ENCODE data around the gene GNB4. TPM values are rescaled to one million over a fixed set of nuclear protein-coding genes. Genes with fewer than 3 reads are reported as not detected.

Gene GNB4
- 38.1 and 57.0 TPM in 2 replicates for total RNA-seq (2014; rRNA removed; shearing (Covaris generic))

DNA sequence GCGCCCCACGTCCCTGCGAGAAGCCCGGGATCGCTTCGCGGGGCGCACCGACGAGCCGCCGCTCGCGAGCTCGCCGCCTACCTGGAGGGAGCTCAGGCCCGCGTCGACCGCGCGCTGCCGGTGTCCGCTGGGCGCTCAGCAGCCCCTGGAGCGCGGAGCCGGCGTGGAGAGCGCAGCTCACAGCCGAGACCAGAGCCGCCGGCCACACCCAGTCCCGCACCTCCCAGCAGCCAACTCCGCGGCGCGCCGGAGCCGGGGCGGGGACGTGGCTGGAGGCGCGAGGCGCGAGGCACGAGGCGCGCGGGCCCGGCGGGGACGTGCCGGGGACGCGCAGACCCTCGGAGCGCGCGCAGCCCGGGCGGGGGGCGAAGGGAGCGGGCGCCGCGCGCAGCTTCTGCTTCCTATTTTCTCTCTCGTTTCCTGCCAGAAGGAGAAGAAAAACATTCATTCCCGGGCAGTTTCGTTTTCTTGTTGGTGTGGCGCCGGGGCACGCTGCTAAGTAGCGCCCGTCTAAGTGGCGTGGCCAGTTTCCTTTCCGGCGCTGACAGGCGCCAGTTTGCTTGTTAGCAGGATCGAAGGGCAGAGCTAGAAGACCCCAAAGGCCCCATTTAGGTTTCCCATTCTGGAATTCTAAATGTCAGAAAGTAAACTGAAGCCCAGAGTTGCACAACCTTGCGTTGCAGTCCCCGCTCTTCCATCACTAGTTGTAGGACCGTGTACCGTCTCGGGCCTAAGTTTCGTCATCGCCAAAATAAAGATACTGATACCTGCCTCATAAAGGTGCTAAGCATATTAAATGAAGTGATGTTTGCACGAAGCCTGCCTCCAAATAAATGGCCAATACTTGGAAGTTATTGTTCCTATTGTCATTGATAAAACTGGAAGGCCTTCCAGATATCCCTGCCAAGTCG, at the start of gene GNB4:
TSS of gene GNB4 (minus strand) at position 206 of the 911 bp plus-strand sequence. CDS start 25,270 bp downstream, outside the sequence.
- peak; percentile 90 for DNase-seq (ENCODE audit: low read depth)

GRCh38 chr3:179495483-179495882, 44.2 kb upstream of the GNB4 start:
- no peak for DNase-seq (ENCODE audit: low read depth)

GRCh38 chr3:179493260-179493659, 42.0 kb upstream of the GNB4 start:
- DNase-seq (ENCODE audit: low read depth), result no peak

GRCh38 chr3:179488213-179488612, 36.9 kb upstream of the GNB4 start:
- no peak for DNase-seq (ENCODE audit: low read depth)

GRCh38 chr3:179486806-179487205, 35.5 kb upstream of the GNB4 start:
- DNase-seq (ENCODE audit: low read depth), result no peak

GRCh38 chr3:179482857-179483256, 31.6 kb upstream of the GNB4 start:
- no peak for DNase-seq (ENCODE audit: low read depth)

GRCh38 chr3:179476215-179476614, 24.9 kb upstream of the GNB4 start:
- no peak for DNase-seq (ENCODE audit: low read depth)

DNA sequence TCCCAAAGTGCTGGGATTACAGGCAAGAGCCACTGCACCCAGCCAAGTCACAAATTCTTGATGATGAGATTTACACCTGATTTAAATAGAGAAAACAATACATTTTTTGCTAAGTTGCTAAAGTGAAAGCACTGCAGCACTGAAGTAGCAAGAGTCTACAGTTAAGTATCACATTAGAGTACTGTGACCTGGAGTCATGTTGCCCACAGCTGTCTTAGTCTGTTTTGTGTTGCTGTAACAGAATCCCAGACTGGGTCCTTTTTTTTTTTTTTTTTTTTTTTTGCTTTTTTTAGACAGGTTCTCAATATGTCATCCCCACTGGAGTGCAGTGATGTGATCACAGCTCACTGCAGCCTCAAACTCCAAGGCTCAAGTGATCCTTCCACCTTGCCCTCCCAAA, 23.2 kb upstream of the GNB4 start:
- DNase-seq (ENCODE audit: low read depth), result peak; percentile 37

DNA sequence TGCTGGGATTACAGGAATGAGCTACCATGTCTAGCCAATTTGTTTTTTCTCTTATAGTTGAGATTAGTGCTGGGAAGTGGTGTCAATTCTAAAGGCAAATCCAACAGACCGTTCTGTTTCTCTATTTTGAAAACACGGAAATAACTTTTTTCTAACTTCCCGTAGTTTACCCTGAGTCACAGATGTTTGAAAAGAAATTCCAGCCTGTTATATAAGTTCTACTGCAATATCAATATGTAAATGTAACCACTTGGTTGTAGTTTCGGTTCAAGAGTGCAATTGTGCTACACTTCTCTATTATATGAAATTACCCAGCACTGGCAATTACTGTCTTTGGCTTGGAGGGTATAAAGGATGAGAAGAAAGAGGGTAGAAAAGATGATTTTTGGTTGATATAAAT, 22.3 kb upstream of the GNB4 start:
- DNase-seq (ENCODE audit: low read depth), result no peak

DNA sequence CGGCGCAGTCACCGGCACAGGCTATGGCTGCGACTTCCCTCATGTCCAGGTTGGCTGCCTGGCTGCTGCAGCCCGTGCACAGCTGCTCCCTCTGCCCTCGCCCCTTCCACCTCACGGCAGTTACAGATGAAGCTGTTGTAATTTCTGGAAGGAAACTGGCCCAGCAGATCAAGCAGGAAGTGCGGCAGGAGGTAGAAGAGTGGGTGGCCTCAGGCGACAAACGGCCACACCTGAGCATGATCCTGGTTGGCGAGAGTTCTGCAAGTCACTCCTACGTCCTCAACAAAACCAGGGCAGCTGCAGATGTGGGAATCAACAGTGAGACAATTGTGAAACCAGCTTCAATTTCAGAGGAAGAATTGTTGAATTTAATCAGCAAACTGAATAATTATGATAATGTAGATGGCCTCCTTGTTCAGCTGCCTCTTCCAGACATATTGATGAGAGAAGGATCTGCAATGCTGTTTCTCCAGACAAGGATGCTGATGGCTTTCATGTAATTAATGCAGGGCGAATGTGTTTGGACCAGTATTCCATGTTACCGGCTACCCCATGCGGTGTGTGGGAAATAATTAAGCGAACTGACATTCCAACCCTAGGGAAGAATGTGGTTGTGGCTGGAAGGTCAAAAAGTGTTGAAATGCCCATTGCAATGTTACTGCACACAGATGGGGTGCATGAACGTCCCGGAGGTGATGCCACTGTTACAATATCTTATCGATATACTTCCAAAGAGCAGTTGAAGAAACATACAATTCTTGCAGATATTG, 13.2 kb upstream of the GNB4 start:
- no peak for DNase-seq (ENCODE audit: low read depth)

GRCh38 chr3:179463319-179463718, 12.0 kb upstream of the GNB4 start:
- no peak for DNase-seq (ENCODE audit: low read depth)

GRCh38 chr3:179460260-179460659, 9.0 kb upstream of the GNB4 start:
- DNase-seq (ENCODE audit: low read depth), result no peak

- DNase-seq (ENCODE audit: low read depth), result no peak
These were observed 4.7 kb upstream of the GNB4 start for GRCh38 chr3:179455954-179456353.

GRCh38 chr3:179454887-179455286, 3.6 kb upstream of the GNB4 start:
- peak; percentile 33 for DNase-seq (ENCODE audit: low read depth)

DNA sequence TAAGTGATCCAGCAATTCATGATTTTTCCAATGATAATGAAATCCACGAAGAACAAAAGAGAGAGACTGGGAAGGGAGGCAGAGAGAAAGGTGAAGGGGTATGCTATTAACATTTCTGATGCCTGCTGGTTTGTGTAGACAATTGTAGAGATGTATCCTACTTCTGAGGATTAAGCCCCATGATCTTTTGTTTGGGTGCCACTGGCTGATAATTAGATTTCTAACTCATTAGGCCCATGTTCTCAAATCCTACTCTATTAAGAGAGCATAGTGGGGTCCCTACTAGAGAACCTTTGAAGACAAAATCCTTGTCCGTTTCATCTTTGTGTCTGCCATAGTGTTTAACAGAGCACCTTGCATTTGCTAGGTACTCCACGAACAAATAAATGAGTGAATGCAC, 2.7 kb upstream of the GNB4 start:
- DNase-seq (ENCODE audit: low read depth), result no peak

- DNase-seq (ENCODE audit: low read depth), result no peak
These were observed 1.6 kb upstream of the GNB4 start for GRCh38 chr3:179452872-179453271.

DNA sequence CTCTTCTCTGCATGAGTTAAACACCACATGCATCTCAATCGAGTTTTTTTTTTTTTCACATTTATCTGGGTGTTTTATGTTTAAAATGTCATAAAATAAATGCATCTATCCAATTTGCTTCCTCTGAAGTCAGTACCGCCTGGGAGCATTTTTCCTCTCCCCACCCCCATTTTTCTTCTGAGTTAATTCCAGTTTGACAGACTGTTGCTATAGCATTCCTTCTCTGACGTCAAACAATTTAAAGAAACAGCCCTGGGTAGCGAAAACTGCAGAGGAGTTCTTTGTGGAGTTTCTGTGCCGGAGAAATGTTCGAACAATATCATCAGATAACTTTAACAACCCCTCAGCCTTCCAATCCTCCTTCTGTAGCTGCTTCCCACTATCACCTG, 900 bp upstream of the GNB4 start:
- peak; percentile 25 for DNase-seq (ENCODE audit: low read depth)

DNA sequence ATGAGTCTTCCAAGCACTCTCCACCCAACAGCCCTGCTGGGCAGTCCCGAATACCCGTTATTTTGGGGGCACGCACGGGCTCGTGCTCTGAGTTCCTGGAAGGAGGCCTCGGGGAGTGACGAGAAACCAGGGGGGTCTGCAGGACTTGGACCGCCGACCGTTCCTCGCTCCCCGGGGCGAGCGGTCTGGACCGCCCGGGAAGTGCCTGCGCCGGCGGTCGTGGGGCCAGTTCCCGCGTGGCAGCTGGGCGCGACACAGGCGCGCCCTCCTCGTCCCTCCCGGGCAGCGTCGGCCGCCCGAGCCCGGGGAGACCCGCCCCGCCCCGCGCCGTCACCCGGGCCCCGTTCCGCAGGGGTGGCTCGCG, 387 bp downstream of the GNB4 start:
- DNase-seq (ENCODE audit: low read depth), result peak; percentile 55

- peak; percentile 50 for DNase-seq (ENCODE audit: low read depth)
These were observed 989 bp downstream of the GNB4 start for GRCh38 chr3:179450261-179450701.

GRCh38 chr3:179449636-179450035, 1.6 kb downstream of the GNB4 start:
- no peak for DNase-seq (ENCODE audit: low read depth)

GRCh38 chr3:179447251-179447650, 4.0 kb downstream of the GNB4 start:
- no peak for DNase-seq (ENCODE audit: low read depth)

DNA sequence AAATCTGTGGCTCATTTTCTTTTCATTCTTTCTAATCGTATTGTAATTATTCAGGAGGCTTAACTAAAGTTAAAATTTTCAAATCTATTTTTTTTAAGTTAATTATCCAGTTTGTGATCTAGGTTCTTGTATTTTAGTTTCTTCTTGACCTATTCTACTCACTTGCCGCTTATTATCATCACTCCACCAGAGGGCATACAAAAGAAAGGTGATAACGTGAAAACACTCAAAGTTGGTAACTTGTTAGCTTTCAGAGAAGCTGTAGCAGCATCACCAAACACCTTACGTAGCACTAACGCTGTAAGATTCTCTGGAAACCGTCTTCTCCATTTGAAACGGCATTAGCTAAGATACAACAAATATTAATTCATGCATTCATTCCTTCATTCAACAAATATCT, 4.8 kb downstream of the GNB4 start:
- peak; percentile 46 for DNase-seq (ENCODE audit: low read depth)

GRCh38 chr3:179438841-179439240, 12.4 kb downstream of the GNB4 start:
- DNase-seq (ENCODE audit: low read depth), result no peak
